Lower leg skin (tissue), 4 donors: ENCODE data around the gene ITM2C. TPM values are rescaled to one million over a fixed set of nuclear protein-coding genes. Genes with fewer than 3 reads are reported as not detected.

Experiments used
- DNase-seq, 2 donors: peaks; one replicate each; pipeline ENCODE4 v3.0.0-alpha.2; 2019; ENCODE audit warnings: low spot score in 2 of 2
- H3K4me3 ChIP-seq: fragments of 200-600 bp; sonication (generic); 2 replicates; pipeline ENCODE4 v1.5.1; 2017; ENCODE audit warnings: mild to moderate bottlenecking, low read depth; ENCODE audit not compliant: poor library complexity, severe bottlenecking
- CTCF ChIP-seq, 3 donors: fragments of 450-650 bp; IDR thresholded peaks; one replicate each; pipeline ENCODE4 v1.5.1; 2016; ENCODE audit warnings: antibody characterized with exemption in 3 of 3, mild to moderate bottlenecking in 3 of 3, moderate library complexity in 2 of 3
- POLR2A ChIP-seq, 2 donors: fragments of 450-650 bp; IDR thresholded peaks; one replicate each; pipeline ENCODE4 v1.6.1; 2016 to 2017; ENCODE audit warnings: antibody characterized with exemption in 2 of 2, mild to moderate bottlenecking in 1 of 2, moderate library complexity in 1 of 2
- WGBS, 2 donors: methylation state at CpG; one replicate each; pipeline ENCODE4 v1.1.5; 2018; 5-methylcytosine and 5-hydroxymethylcytosine counted together
- intact Hi-C: fragments of 100-400 bp; cut with DNase I; formaldehyde crosslinking; loops from one replicate; pipeline ENCODE4 v1.15.0; 2023; ENCODE audit warnings: low total_unique reads
- total RNA-seq, 4 donors: library from RNA; depleted of rRNA; stranded (reverse); fragments of >200 nt; gene quantifications; one replicate each; pipeline ENCODE4 v1.1.0, GENCODE V29; 2016

Gene ITM2C
- total RNA-seq, 4 donors from 2014 or later = 12.3 to 19.1 (median 14.0) TPM

GRCh38 chr2:230907361-230908091 is 42.8 kb downstream of the ITM2C start:
- intact Hi-C loops = no loop called here
- WGBS, 2 donors = 93% methylated on average over 16 of the region's 16 CpGs
- TF ChIP-seq CTCF (IDR thresholded peaks at IDR 0.05) = no peak
- no peak for TF ChIP-seq POLR2A (IDR thresholded peaks at IDR 0.05)
- peak in 1 of 2 donors; percentile 63 for DNase-seq
- H3K4me3 ChIP-seq = no peak overlapping the region

DNA sequence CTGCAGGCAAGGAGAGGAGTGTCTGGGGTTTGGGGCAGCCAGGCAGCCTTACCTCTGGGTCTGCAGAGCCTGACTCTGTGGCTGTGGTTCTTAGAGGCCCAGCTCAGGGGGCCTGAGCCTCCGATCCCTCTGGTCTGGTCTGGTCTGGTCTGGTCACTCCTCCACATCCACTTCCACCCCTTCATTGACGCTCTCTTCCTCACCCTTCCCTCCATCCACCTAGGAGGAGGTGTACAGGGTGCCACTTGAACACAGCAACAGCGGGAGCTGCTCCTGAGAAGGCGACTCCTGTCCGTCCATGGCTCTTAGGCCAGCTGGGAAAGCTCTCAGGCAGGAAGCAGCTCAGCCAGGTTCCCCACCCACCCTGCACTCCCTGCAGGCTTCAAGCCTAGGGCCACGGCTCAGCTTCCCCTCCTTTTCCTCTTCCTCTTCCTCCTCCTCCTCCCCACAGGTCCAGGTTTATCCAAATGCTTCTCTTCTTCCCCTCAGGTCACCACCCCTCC is 43.4 kb downstream of the ITM2C start:
- WGBS, 2 donors = 71 to 87% methylated on average over 6 of the region's 6 CpGs
- intact Hi-C loops = no loop called here
- TF ChIP-seq POLR2A (IDR thresholded peaks at IDR 0.05) = no peak
- no peak for TF ChIP-seq CTCF (IDR thresholded peaks at IDR 0.05)
- peak in 1 of 2 donors; percentile 56 for DNase-seq
- no peak overlapping the region for H3K4me3 ChIP-seq

DNA sequence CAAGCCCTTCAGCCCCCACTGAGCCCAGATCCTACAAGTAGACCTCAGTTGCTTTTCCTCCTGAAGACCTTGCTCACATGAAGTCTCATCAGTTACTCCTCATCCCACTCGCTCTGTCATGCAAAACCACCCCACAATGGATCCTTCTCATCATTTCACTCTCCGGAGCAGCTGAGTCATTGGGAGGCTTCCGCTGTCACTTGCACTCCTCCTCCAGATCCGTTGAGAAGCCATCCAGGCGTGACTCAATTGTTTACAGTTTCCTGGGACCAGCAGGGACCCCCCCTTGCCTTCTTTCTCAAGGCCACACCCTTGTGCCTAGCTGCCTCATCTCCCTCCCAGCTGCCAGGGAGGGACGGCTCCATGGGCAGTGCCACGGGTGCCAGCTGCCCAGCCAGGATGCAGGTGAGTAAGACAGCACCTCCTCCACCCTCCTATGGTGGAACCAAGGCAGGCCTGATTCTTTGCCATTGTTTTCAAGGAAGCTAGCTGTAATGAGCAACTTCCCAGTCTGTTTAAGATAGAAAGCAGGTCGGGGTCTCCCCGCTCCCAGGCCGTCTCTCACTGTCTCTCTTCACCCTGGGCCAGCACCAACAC is 44.0 kb downstream of the ITM2C start:
- intact Hi-C loops = no loop called here
- TF ChIP-seq POLR2A (IDR thresholded peaks at IDR 0.05) (no peak), CTCF (IDR thresholded peaks at IDR 0.05) (no peak)
- H3K4me3 ChIP-seq = no peak overlapping the region
- 54 to 55% methylated on average over 10 of the region's 10 CpGs for WGBS, 2 donors
- peak in 1 of 2 donors; percentile 80 for DNase-seq

DNA sequence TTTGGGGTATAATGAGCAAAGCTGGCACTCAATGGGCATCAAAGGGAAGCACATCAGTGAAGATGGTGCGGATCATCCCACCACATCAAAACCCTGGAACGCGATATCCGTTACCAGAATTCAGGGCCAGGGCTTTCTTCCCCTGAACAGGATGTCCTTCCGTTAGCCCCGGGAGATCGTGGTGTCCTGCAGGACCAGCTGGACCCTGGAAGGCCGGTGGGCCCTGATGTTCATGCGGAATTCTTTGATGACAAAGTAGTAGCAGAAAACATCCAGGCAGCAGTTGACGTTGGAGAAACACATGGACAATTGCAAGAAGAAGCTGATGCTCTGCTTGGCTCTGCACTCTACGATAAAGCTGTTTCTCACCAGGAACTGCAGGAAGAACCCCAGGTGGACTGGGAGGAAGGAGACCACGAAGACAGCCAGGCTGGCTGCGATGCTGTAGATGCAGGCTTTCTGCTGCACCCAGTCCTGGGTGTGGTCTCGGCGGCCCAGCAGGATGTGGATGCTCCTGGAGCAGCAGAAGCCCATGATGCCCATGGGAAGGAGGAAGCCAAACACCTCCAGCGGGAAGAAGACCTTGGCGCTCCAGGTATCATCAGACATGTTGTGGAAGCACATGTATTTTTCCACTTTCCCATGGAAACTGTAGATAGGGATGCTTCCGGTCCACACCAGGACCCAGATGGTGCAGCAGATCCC is 45.3 kb downstream of the ITM2C start:
- no peak overlapping the region for H3K4me3 ChIP-seq
- 93 to 95% methylated on average over 18 of the region's 18 CpGs for WGBS, 2 donors
- DNase-seq = peak in 1 of 2 donors; percentile 68
- TF ChIP-seq CTCF (IDR thresholded peaks at IDR 0.05) (no peak), POLR2A (IDR thresholded peaks at IDR 0.05) (no peak)
- intact Hi-C loops = no loop called here

GRCh38 chr2:230910546-230911177 is 45.9 kb downstream of the ITM2C start:
- H3K4me3 ChIP-seq = no peak overlapping the region
- no peak for DNase-seq
- TF ChIP-seq POLR2A (IDR thresholded peaks at IDR 0.05) (no peak), CTCF (IDR thresholded peaks at IDR 0.05) (no peak)
- WGBS, 2 donors = 86 to 87% methylated on average over 13 of the region's 13 CpGs
- intact Hi-C loops = no loop called here
